ENCODE results near the gene NTMT1.

GRCh38 chr9:129581505-129582189 lies 44.3 kb upstream of the NTMT1 start:
- TF ChIP-seq GATA2 (IDR thresholded peaks at IDR 0.05; ENCODE audit: low read depth, low read length), result no peak
- no peak for TF ChIP-seq GATA3 (IDR thresholded peaks at IDR 0.05; ENCODE audit: low read depth, low read length)

Measured in SH-SY5Y (cell line).